Measurements from ENCODE around the gene RTN1.

RTN1 gene

GRCh38 chr14:59849411-59850130 lies 21.0 kb downstream of the RTN1 start:
- no peak for DNase-seq

DNA sequence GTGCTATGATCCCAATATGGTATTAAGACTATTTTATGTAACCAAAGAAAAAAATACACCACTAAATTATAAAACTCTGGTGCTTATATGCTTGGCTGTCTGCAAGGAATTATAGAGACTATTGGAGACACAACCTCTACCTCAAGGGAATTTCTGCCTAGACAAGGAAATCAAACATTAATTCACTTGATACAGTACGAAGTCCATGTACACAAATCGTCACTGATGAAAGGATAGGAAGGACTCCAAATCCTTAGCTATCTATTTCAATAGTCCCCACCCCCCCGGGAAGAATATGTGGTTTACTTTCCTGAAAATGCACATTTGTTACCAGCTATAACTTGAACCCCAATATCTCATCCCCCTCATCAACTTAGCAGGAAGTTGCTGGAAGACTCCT lies 21.9 kb downstream of the RTN1 start:
- DNase-seq = no peak

DNA sequence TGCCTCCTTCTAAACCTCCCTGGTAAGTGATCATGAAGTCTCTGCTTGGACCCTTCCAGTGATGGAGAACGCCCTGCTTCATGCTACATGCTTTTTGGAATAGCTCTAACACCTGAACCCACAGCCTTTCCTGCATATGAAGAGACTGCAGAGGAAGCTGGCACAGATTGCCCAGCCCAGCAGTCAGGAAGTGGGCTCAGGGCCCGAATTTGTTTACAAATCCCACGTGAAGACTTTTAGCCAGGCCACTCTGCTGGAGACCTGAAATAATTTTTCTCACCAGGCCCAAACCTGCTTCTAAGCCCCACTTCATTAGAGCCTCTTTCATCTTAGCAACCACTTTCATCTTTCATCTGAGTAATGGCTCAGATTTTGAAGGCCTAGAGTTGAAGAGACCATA lies 22.9 kb downstream of the RTN1 start:
- no peak for DNase-seq

DNA sequence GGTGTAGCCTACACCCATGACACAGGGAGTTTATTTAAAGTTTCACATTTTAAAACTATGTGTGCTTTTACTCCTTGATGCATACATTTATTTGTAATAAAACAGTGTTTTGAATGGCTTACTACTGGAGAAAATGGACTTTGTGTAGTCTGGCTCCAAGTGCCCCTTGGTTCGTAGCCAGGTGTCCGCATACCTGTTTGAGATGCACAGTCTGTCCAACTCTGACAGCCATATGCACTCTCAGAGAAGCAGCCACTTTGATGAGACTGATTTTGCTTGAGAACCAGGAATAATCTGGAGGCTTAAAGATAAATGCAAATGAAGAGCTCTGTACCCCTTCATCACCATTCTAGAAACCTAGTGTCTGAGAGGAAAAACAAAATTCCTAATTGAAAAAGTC lies 24.0 kb downstream of the RTN1 start:
- no peak for DNase-seq

DNA sequence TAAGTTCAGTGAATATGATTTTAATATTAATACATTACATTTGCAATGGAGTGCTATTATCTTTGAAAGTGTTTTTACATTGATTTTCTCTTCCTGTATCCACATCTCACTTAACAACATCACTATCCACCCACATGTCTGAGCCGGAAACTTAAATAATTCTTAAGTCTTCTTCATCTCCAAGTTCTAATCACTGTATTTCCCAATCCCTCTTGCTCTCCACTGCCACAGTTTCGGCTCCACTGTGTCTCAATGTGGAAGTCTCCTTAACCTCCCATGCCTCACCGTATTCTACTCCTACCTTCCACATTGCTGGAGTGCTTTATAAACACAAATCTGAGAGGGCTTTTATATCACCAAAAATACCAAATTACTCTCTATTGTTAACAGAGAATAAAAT lies 25.3 kb downstream of the RTN1 start:
- DNase-seq = no peak

- no peak for DNase-seq
Observed at GRCh38 chr14:59844186-59844812, 26.3 kb downstream of the RTN1 start.

DNA sequence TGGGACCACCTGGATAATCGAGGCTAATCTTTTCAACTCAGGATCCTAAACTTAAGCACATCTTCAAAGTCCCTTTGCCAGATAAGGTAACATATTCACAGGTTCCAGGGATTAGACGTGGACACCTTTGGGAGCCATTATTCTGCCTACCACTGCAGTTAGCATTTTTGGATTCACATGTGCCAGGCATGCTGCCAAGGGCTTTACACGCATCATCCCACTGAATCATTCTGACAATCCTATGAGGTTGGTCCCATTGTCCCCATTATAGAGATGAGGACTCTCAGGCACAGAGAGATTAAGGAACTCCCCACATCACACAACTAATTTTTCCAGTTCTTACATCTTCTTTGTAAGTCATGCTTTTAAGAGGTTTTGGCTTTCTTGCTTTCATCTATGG lies 34.5 kb downstream of the RTN1 start:
- no peak for DNase-seq

DNA sequence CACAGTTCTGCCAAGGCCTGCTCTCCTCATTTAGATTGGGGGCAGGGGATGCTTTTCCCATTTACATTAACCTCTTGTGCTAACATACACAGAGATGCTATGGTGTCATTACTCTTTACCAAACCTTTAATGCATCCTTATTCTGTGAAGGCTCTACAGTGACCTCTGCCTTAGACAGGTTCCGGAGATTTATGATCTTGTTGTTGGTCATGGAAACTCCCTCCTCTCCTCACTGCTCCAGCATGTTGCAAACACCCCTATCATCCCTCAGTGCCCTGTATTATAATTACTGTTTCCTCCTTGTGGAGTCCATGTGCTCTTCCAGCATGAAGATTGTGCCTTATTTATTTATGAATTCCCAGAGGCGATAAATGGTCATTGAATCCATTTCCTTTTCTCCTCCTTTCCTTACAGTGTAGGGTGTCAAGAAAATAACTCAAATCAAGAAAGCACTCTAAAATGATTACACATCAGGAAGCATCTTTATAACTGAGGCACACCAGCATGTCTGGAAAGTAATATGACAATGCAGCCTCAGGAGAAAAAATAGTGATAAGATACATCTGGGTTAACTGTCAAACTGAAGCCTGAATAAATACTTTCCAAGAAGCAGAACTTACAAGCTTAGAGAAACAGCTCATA lies 37.8 kb downstream of the RTN1 start:
- DNase-seq = no peak

- DNase-seq = no peak
Observed at GRCh38 chr14:59831121-59831730, 39.4 kb downstream of the RTN1 start.

DNA sequence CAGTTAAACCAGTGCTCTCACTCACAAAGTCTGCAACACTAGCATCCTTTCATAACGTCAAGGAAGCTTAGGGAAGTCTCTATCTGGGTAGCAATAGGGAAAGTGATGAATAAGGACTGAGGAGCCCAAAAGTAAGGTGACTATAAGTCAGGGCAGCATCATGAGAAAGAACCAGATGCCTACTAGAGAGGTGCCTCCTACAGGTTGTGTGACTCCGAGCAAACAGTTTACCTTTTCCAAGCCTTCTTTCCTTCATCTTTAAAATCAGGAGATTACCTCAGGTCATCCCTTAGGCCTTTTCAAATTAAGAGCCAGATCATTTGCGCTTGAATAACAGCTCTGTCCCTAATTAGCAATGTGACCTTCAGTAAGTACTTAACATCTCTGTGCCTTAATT lies 40.2 kb downstream of the RTN1 start:
- no peak for DNase-seq

GRCh38 chr14:59829469-59830337 lies 40.9 kb downstream of the RTN1 start:
- DNase-seq = no peak

DNA sequence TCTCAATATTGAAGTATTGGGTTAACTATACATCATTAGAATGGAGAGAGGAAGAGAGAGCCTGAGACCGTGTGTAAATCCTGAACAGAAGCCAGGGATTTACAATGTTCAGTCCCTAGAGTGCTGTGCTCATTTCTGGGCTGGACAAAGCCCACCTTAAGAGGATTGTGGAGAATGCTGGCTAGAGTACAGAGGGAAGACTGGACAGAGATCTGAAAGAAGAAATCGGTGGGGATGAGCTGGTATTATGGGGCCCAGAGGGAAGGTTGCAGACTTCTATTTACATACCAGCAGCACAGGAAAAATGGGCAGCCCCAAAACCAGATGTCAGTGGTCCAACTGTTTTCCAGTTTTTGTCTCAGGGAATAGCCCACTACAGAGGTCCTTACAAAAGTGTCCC lies 42.3 kb downstream of the RTN1 start:
- no peak for DNase-seq

DNA sequence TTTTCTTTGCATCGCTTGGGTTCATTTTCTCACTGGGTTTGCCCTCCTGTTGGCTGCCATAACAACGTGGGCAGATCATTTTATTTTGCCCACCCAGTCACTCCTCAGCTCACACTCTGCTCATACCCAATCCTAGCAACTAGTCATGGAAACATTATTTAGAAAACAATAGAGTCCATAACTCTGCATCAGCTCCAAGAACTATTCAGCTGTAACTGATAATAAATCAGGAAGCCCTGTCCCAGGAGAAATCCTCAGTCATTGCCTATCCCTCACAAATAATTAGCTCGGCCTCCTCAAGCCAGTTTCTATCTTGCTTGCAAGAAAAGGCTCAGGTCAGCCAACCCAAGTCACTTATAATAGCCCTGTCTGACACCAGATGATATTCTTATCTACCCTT lies 43.2 kb downstream of the RTN1 start:
- DNase-seq = no peak

GRCh38 chr14:59826150-59826549 lies 44.4 kb downstream of the RTN1 start:
- no peak for DNase-seq

DNA sequence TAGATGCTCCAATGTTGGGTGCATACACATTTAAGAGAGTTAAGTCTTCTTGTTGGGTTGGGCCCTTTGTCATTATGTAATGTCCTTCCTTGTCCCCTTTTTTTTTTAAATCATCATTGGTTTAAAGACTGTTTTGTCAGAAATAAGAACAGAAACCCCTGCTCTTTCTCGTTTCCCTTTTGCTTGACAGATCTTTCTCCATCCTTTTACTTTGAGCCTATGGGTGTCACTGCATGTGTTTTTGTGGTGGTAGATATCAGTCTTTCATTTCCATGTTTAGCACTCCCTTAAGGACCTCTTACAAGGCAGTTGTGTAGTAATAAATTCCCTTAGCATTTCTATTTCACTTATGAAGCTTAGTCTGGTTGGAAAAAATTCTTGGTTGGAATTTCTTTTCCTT lies 47.4 kb downstream of the RTN1 start:
- DNase-seq = no peak

DNA sequence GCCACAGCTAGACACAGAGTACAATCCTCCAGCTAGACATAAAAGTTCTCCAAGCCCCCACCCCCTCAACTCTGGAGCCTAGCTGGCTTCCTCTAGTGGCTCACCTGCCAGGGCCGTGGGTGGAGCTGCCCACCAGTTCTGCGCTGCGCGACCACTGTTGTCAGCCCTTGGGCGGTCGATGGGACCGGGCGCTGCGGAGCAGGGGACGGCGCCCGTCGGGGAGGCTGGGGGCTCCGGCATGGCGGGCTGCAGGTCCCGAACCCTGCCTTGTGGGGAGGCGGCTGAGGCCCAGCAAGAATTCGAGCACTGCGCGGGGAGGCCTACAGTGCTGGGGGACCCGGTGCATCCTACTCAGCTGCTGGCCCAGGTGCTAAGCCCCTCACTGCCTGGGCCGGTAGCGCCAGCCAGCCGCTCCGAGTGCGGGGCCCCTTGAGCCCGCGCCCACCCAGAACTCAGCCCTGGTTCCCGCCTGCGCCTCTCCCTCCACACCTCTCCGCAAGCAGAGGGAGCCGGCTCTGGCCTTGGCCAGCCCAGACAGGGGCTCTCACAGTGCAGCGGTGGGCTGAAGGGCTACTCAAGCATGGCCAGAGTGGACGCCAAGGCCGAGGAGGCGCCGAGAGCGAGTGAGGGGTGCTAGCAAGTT lies 51.0 kb downstream of the RTN1 start:
- no peak for DNase-seq

GRCh38 chr14:59816941-59817340 lies 53.6 kb downstream of the RTN1 start:
- no peak for DNase-seq

- no peak for DNase-seq
Observed at GRCh38 chr14:59814988-59815387, 55.6 kb downstream of the RTN1 start.

DNA sequence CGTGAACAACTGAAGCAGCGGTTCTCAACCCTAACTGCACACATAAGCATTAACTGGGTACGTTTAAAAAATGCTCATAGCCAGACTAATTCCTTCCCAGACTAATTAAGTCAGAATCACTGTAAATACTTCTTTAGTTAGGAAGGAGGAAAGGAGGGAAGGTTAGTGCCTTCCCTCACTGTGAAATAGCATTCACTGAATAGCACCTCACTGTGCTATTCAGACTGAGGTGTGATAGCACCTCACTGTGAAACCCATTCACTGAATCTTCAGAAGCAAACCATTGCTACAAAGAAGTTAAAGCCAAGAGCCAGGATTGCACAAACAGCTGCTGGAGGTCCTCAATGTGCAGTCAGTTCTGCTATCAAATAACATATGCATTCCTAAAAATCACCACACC lies 58.8 kb downstream of the RTN1 start:
- DNase-seq = no peak

- no peak for DNase-seq
Observed at GRCh38 chr14:59811073-59811472, 59.5 kb downstream of the RTN1 start.

- no peak for DNase-seq
Observed at GRCh38 chr14:59803052-59803540, 67.5 kb downstream of the RTN1 start.

- DNase-seq = no peak
Observed at GRCh38 chr14:59788176-59788575, 82.4 kb downstream of the RTN1 start.

All from NCI-H1417 (cell line).